Measurements from ENCODE around the gene DNAH7. TPM values are rescaled to one million over a fixed set of nuclear protein-coding genes. Genes with fewer than 3 reads are reported as not detected.
"Not testable (repeated sequence)": the region's sequence is repeated elsewhere in the genome, so short reads cannot be mapped to it uniquely, and the experiment has no call there.

DNAH7 gene
- total RNA-seq, 1 donor from 2014 or later, result 2.0 TPM

- DNase-seq, result no peak
Observed at GRCh38 chr2:195716466-195716865, 352.2 kb downstream of the DNAH7 start.

- no peak for DNase-seq
Observed at GRCh38 chr2:195711478-195711877, 357.2 kb downstream of the DNAH7 start.

GRCh38 chr2:195709901-195710806, 358.5 kb downstream of the DNAH7 start:
- no peak for DNase-seq

GRCh38 chr2:195706161-195706900, 362.3 kb downstream of the DNAH7 start:
- no peak for DNase-seq

- DNase-seq, result no peak
Observed at GRCh38 chr2:195700480-195700879, 368.2 kb downstream of the DNAH7 start.

- no peak for DNase-seq
Observed at GRCh38 chr2:195697681-195698220, 370.9 kb downstream of the DNAH7 start.

GRCh38 chr2:195696012-195696411, 372.6 kb downstream of the DNAH7 start:
- no peak for DNase-seq

GRCh38 chr2:195695002-195695631, 373.5 kb downstream of the DNAH7 start:
- DNase-seq, result no peak

GRCh38 chr2:195694553-195694952, 374.1 kb downstream of the DNAH7 start:
- no peak for DNase-seq

- DNase-seq, result not testable (repeated sequence)
Observed at GRCh38 chr2:195692531-195692930, 376.1 kb downstream of the DNAH7 start.

Other genes with a start within 250 kb of the DNAH7 start
- 32.4 TPM for gene STK17B, start 102.7 kb upstream of the DNAH7 start, total RNA-seq